ENCODE results near the gene FERMT1.
"Not testable (repeated sequence)": the region's sequence is repeated elsewhere in the genome, so short reads cannot be mapped to it uniquely, and the experiment has no call there.

The FERMT1 gene

DNA sequence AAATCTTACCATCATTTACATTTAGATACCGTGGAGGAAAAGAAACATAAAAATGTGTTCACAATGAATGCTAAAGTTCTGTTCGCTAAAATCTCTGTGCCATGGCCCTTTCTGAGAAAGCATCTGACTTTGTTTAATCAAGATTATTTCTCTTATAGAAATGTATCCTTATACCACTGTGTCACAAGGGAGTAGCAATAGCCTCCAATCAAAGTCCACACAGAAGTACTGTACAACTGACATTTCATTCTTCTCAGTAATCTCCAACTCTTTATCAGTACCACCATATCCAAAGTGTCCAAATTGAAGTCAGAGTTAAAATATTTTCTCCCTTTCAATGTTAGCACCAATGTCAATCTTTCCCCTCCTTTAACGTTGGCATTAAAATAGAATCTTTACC lies 6.1 kb downstream of the FERMT1 start:
- H3K9ac ChIP-seq (ENCODE audit: low read length) = no peak overlapping the region
- H3K27me3 ChIP-seq (ENCODE audit: control insufficient read depth, insufficient read depth, low read length) = peaks cover 6% of the 10 kb centered on the region
- no peak overlapping the region for H3K4me3 ChIP-seq (ENCODE audit: low read depth, low read length)
- H3K9me3 ChIP-seq (ENCODE audit: control insufficient read depth, insufficient read depth, low read depth, low read length) = peaks cover 21% of the 10 kb centered on the region
- peaks cover 5% of the 10 kb centered on the region; the same call in 1 of the 2 replicates for H3K4me1 ChIP-seq (ENCODE audit: control insufficient read depth, insufficient read depth, low read length)
- no peak overlapping the region for H3K27ac ChIP-seq (ENCODE audit: low read depth, low read length)
- peaks cover 44% of the 10 kb centered on the region for H3K36me3 ChIP-seq (ENCODE audit: control insufficient read depth, insufficient read depth, low read length)

DNA sequence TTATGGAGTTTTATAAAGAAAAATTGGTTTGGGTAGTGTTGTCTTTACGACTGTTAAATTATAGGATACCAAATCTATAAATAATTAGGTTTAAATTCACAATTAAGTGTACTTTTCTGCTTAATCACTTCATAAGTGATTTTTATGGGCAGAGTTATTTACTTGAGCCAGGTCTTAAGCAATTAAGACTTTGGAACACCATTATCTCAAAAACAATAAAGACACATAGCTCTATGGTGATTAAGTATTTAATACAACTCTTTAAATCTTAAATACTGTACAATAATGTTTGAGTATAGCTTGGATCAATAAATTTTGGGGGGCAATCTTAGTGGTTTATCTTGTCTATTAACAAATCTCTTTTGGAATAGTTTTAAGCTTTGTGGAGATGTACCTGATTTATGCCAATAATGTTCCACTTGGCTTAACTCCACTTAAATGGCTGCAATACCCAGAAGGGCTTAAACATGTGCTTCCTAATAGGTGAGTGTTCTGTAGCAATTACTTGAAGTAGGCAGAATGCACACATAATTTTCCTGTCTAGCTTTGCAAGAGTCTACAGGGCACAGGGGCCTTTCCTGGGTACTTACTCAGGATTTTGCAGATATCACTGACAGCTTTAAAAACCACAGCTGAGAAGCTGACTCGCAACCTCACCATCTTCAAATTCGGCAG lies 7.5 kb downstream of the FERMT1 start:
- H3K27me3 ChIP-seq (ENCODE audit: control insufficient read depth, insufficient read depth, low read length) = no peaks in the 10 kb centered on the region
- no peaks in the 10 kb centered on the region; the same call in 1 of the 2 replicates for H3K4me1 ChIP-seq (ENCODE audit: control insufficient read depth, insufficient read depth, low read length)
- no peak overlapping the region for H3K9ac ChIP-seq (ENCODE audit: low read length)
- H3K36me3 ChIP-seq (ENCODE audit: control insufficient read depth, insufficient read depth, low read length) = peaks cover 52% of the 10 kb centered on the region
- no peak overlapping the region for H3K27ac ChIP-seq (ENCODE audit: low read depth, low read length)
- H3K4me3 ChIP-seq (ENCODE audit: low read depth, low read length) = no peak overlapping the region
- peaks cover 21% of the 10 kb centered on the region for H3K9me3 ChIP-seq (ENCODE audit: control insufficient read depth, insufficient read depth, low read depth, low read length)

DNA sequence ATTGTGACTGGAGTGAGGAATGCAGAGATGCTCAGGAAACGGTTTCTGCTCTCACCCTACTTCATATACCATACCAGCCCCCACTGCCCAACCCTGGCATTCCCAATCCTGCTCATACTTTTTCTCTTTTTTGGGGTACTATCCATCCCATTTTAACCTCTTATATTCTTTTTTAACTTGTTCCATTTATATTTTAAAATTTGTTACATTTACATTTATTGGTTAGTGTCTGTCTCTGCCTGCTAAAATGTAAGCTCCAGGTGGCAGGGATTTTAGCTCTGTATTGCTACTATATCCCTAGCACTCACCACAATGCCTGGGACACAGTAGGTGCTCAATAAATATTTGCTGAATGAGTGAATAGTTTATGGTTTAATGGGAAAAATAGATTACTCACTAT lies 8.1 kb downstream of the FERMT1 start:
- H3K9me3 ChIP-seq (ENCODE audit: control insufficient read depth, insufficient read depth, low read depth, low read length) = peaks cover 21% of the 10 kb centered on the region
- peaks cover 58% of the 10 kb centered on the region for H3K36me3 ChIP-seq (ENCODE audit: control insufficient read depth, insufficient read depth, low read length)

DNA sequence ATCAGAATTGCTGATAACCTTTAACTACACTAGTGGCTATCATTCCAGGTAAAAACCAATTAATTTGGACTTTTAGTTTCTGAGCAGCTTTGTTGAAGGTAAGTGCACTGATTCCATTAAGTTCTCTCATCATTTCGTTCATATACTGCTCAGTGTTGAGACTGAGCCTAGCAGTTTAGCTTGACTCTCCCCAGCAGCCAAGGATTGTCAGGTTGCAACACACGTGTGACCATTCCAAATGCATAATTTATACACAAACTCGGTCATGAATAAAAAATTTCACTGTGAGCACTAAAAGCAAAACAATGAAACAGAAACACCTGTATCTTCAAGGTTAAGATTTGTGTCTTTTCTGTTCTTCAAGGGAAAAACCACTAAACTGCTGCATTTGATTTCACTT lies 8.9 kb downstream of the FERMT1 start:
- Histone ChIP-seq H3K9me3 (ENCODE audit: control insufficient read depth, insufficient read depth, low read depth, low read length) (peaks cover 21% of the 10 kb centered on the region), H3K36me3 (ENCODE audit: control insufficient read depth, insufficient read depth, low read length) (peaks cover 63% of the 10 kb centered on the region), H3K27me3 (ENCODE audit: control insufficient read depth, insufficient read depth, low read length) (no peaks in the 10 kb centered on the region), H3K9ac (ENCODE audit: low read length) (no peak overlapping the region), H3K27ac (ENCODE audit: low read depth, low read length) (no peak overlapping the region), H3K4me3 (ENCODE audit: low read depth, low read length) (no peak overlapping the region), H3K4me1 (ENCODE audit: control insufficient read depth, insufficient read depth, low read length) (no peaks in the 10 kb centered on the region)

More for the DNA sequence above, 8.1 kb downstream of the FERMT1 start:
- no peak overlapping the region for H3K27ac ChIP-seq (ENCODE audit: low read depth, low read length)
- H3K4me1 ChIP-seq (ENCODE audit: control insufficient read depth, insufficient read depth, low read length) = no peaks in the 10 kb centered on the region; the same call in 1 of the 2 replicates
- H3K27me3 ChIP-seq (ENCODE audit: control insufficient read depth, insufficient read depth, low read length) = no peaks in the 10 kb centered on the region
- no peak overlapping the region for H3K4me3 ChIP-seq (ENCODE audit: low read depth, low read length)
- H3K9ac ChIP-seq (ENCODE audit: low read length) = no peak overlapping the region

DNA sequence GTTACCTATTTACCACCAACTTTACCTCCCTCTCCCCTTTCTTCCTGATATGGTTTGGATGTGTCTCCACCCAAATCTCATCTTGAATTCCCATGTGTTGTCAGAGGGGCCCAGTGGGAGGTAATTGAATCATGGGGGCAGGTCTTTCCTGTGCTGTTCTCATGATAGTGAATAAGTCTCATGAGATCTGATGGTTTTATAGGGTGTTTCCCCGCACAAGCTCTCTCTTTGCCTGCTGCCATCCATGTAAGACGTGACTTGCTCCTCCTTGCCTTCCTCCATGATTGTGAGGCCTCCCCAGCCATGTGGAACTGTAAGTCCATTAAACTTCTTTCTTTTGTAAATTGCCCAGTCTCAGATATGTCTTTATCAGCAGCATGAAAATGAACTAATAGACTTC lies 9.9 kb downstream of the FERMT1 start:
- H3K4me3 ChIP-seq (ENCODE audit: low read depth, low read length); H3K27ac ChIP-seq (ENCODE audit: low read depth, low read length); H3K27me3 ChIP-seq (ENCODE audit: control insufficient read depth, insufficient read depth, low read length); H3K9ac ChIP-seq (ENCODE audit: low read length); H3K4me1 ChIP-seq (ENCODE audit: control insufficient read depth, insufficient read depth, low read length): not testable (repeated sequence)
- peaks cover 21% of the 10 kb centered on the region for H3K9me3 ChIP-seq (ENCODE audit: control insufficient read depth, insufficient read depth, low read depth, low read length)
- peaks cover 61% of the 10 kb centered on the region for H3K36me3 ChIP-seq (ENCODE audit: control insufficient read depth, insufficient read depth, low read length)

DNA sequence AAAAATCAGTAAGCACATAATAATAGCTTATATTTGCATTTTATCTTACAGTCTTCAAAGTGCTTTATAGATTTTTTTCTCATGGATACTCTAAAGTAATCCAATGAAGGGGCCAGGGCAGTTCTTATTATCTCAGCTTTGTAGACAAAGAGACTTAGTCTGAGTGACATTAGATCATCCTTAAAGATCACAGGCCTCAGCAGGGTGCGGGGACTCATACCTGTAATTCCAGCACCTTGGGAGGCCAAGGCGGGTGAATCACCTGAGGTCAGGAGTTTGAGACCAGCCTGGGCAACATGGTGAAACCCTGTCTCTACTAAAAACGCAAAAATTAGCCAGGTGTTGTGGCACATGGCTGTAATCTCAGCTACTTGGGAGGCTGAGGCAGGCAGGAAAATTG lies 14.5 kb downstream of the FERMT1 start:
- Histone ChIP-seq H3K4me1 (ENCODE audit: control insufficient read depth, insufficient read depth, low read length) (no peaks in the 10 kb centered on the region), H3K9ac (ENCODE audit: low read length) (no peak overlapping the region), H3K27me3 (ENCODE audit: control insufficient read depth, insufficient read depth, low read length) (no peaks in the 10 kb centered on the region), H3K4me3 (ENCODE audit: low read depth, low read length) (no peak overlapping the region), H3K27ac (ENCODE audit: low read depth, low read length) (no peak overlapping the region), H3K36me3 (ENCODE audit: control insufficient read depth, insufficient read depth, low read length) (peaks cover 42% of the 10 kb centered on the region), H3K9me3 (ENCODE audit: control insufficient read depth, insufficient read depth, low read depth, low read length) (peaks cover 6% of the 10 kb centered on the region)

DNA sequence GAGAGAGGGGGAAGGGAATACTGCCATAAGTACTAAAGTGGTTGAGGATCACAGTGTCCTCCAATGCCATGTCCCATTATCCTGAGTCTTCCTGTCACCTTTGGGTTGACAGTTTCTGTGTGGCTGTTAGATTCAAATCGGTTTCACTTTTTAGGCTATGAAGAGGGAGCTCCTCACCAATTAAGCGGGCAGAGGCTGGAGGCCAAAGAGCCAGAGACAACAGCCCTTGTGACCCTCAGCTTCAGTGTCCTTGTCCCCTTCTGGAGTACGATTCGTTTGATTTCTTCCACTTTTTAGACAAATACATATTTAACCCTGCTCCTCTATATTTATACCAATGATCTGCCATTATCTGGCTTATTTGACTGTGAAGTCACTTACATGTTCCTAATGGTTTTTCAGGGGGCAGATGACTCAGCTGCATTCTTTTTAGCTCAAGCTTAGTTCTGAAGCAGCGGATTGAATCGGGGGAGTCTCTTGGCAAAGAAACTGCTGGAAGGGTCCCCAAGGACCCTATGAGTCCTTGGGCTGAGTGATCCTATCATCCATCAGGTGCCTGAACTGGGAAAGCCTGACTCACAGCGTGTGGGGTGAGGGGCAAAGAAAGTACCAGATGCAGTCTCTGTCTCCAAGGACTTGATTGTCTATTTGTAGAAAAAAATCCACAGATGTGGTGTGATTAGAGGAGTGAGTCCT lies 18.2 kb downstream of the FERMT1 start:
- H3K9ac ChIP-seq (ENCODE audit: low read length) = no peak overlapping the region
- H3K27ac ChIP-seq (ENCODE audit: low read depth, low read length) = no peak overlapping the region
- H3K27me3 ChIP-seq (ENCODE audit: control insufficient read depth, insufficient read depth, low read length) = no peaks in the 10 kb centered on the region
- H3K9me3 ChIP-seq (ENCODE audit: control insufficient read depth, insufficient read depth, low read depth, low read length) = no peaks in the 10 kb centered on the region
- H3K4me1 ChIP-seq (ENCODE audit: control insufficient read depth, insufficient read depth, low read length) = no peaks in the 10 kb centered on the region
- peaks cover 19% of the 10 kb centered on the region; the same call in 1 of the 2 replicates for H3K36me3 ChIP-seq (ENCODE audit: control insufficient read depth, insufficient read depth, low read length)
- no peak overlapping the region for H3K4me3 ChIP-seq (ENCODE audit: low read depth, low read length)

DNA sequence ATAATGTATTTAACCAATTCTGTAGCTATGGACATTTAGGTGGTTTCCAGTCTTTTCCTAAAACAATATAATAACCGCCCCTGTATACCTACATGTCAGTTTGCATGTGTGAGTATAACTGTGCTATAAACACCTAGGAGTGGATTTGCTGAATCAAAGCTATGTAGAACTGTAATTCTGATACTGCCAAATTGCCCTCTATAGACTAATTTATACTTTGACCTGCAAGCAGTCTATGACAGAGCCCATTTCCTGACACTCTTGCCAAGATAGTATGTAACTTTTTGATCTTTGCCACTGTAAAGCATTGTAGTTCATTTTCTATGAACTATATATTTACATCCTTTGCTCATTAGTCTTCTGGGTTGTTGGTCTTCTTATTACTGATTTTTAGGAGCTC lies 19.5 kb downstream of the FERMT1 start:
- Histone ChIP-seq H3K27me3 (ENCODE audit: control insufficient read depth, insufficient read depth, low read length) (no peaks in the 10 kb centered on the region), H3K27ac (ENCODE audit: low read depth, low read length) (no peak overlapping the region), H3K9me3 (ENCODE audit: control insufficient read depth, insufficient read depth, low read depth, low read length) (no peaks in the 10 kb centered on the region), H3K9ac (ENCODE audit: low read length) (no peak overlapping the region), H3K4me3 (ENCODE audit: low read depth, low read length) (no peak overlapping the region), H3K4me1 (ENCODE audit: control insufficient read depth, insufficient read depth, low read length) (no peaks in the 10 kb centered on the region), H3K36me3 (ENCODE audit: control insufficient read depth, insufficient read depth, low read length) (peaks cover 11% of the 10 kb centered on the region; the same call in 1 of the 2 replicates)

DNA sequence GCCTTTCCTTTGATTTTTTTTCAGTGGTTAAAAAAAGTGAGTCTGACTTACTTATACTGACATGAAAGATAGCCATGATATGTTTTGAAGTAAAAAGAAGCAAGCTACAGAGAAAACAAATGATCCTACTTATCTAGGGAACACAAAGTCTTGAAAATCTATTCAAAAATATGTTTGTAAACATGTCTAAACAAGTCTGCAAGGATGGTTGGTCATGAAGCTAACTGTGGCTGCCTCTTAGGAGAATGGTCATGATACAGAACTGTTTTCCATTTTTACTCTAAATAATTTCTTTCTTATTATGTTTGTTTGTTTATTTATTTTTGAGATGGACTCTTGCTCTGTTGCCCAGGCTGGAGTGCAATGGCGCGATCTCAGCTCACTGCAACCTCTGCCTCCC lies 21.5 kb downstream of the FERMT1 start:
- Histone ChIP-seq H3K9ac (ENCODE audit: low read length) (no peak overlapping the region), H3K27me3 (ENCODE audit: control insufficient read depth, insufficient read depth, low read length) (no peaks in the 10 kb centered on the region), H3K4me3 (ENCODE audit: low read depth, low read length) (no peak overlapping the region), H3K27ac (ENCODE audit: low read depth, low read length) (no peak overlapping the region), H3K4me1 (ENCODE audit: control insufficient read depth, insufficient read depth, low read length) (no peaks in the 10 kb centered on the region), H3K36me3 (ENCODE audit: control insufficient read depth, insufficient read depth, low read length) (peaks cover 13% of the 10 kb centered on the region; the same call in 1 of the 2 replicates), H3K9me3 (ENCODE audit: control insufficient read depth, insufficient read depth, low read depth, low read length) (no peaks in the 10 kb centered on the region)

DNA sequence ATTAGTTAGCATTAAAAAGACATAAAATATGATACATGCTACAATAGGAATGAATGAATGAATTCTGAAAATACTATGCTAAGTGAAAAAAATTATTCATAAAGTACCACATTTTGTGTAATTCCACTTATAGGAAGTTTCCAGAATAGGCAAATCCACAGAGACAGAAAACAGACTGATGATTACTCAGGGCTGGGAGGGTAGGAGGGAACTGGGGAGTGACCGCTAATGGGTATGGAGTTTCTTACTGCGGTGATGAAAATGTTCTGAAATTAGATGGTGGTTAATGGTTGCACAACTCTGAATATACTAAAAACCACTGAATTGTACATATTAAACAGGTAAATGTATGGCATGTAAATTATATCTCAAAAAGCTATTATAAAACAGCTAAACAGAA lies 22.6 kb downstream of the FERMT1 start:
- Histone ChIP-seq H3K9me3 (ENCODE audit: control insufficient read depth, insufficient read depth, low read depth, low read length) (no peaks in the 10 kb centered on the region), H3K27ac (ENCODE audit: low read depth, low read length) (no peak overlapping the region), H3K4me1 (ENCODE audit: control insufficient read depth, insufficient read depth, low read length) (no peaks in the 10 kb centered on the region), H3K27me3 (ENCODE audit: control insufficient read depth, insufficient read depth, low read length) (no peaks in the 10 kb centered on the region), H3K9ac (ENCODE audit: low read length) (no peak overlapping the region), H3K4me3 (ENCODE audit: low read depth, low read length) (no peak overlapping the region), H3K36me3 (ENCODE audit: control insufficient read depth, insufficient read depth, low read length) (peaks cover 13% of the 10 kb centered on the region; the same call in 1 of the 2 replicates)

DNA sequence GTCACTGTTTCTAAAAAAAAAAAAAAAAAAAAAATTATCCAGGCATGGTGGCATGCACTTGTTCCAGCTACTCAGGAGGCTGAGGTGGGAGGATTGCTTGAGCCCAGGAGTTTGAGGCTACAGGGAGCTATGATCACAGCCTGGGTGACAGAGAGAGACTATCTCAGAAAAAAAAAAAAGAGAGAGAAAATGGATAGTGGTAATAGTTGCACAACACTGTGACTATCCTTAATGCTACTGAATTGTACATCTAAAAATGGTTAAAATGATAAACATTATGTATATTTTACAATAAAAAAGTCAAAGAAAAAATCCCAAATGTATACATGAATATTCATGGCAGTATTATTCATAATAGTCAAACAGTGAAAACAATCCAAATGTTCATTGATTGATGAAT lies 23.0 kb downstream of the FERMT1 start:
- H3K27me3 ChIP-seq (ENCODE audit: control insufficient read depth, insufficient read depth, low read length) = no peaks in the 10 kb centered on the region
- H3K36me3 ChIP-seq (ENCODE audit: control insufficient read depth, insufficient read depth, low read length) = peaks cover 9% of the 10 kb centered on the region; the same call in 1 of the 2 replicates
- no peaks in the 10 kb centered on the region for H3K4me1 ChIP-seq (ENCODE audit: control insufficient read depth, insufficient read depth, low read length)
- H3K27ac ChIP-seq (ENCODE audit: low read depth, low read length) = no peak overlapping the region
- no peak overlapping the region for H3K9ac ChIP-seq (ENCODE audit: low read length)
- H3K9me3 ChIP-seq (ENCODE audit: control insufficient read depth, insufficient read depth, low read depth, low read length) = no peaks in the 10 kb centered on the region
- H3K4me3 ChIP-seq (ENCODE audit: low read depth, low read length) = no peak overlapping the region
